Subcutaneous adipose tissue (tissue), 4 donors: ENCODE results near the gene ABR. TPM values are rescaled to one million over a fixed set of nuclear protein-coding genes. Genes with fewer than 3 reads are reported as not detected.

Source experiments
- total RNA-seq, 4 donors: library from RNA; depleted of rRNA; stranded (reverse); fragments of >200 nt; gene quantifications; one replicate each; pipeline ENCODE4 v1.1.0, GENCODE V29; 2016
- TF ChIP-seq, protein P1 (sequence below): fragments of 450-650 bp; IDR thresholded peaks from one replicate; pipeline ENCODE4 v1.5.1; 2016; ENCODE audit warnings: low read depth, mild to moderate bottlenecking, control low read depth, antibody characterized with exemption, moderate library complexity

The ABR gene
- total RNA-seq, 4 donors from 2014 or later: 53.8 to 82.8 (median 70.8) TPM

DNA sequence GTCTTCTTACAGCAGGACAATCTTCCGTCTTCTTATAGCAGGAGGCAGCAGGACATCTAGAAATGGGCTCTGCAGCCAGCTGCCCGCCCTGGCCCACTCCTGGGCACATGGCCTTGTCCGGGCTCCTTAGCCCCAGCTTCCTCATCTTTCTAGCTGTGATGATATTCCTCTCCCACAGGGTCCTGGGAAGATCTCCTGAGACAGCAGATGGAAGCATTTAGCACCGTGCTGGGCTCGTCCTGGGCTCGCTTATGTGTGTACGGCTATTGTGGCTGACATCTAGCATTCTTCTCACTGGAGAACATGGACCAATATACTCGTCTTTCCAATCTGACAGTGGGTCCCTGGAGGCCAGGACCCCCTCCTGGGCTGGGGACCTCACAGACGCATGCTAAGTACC, 134.3 kb downstream of the ABR start:
- TF ChIP-seq, protein P1, sequence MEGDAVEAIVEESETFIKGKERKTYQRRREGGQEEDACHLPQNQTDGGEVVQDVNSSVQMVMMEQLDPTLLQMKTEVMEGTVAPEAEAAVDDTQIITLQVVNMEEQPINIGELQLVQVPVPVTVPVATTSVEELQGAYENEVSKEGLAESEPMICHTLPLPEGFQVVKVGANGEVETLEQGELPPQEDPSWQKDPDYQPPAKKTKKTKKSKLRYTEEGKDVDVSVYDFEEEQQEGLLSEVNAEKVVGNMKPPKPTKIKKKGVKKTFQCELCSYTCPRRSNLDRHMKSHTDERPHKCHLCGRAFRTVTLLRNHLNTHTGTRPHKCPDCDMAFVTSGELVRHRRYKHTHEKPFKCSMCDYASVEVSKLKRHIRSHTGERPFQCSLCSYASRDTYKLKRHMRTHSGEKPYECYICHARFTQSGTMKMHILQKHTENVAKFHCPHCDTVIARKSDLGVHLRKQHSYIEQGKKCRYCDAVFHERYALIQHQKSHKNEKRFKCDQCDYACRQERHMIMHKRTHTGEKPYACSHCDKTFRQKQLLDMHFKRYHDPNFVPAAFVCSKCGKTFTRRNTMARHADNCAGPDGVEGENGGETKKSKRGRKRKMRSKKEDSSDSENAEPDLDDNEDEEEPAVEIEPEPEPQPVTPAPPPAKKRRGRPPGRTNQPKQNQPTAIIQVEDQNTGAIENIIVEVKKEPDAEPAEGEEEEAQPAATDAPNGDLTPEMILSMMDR: no peak

DNA sequence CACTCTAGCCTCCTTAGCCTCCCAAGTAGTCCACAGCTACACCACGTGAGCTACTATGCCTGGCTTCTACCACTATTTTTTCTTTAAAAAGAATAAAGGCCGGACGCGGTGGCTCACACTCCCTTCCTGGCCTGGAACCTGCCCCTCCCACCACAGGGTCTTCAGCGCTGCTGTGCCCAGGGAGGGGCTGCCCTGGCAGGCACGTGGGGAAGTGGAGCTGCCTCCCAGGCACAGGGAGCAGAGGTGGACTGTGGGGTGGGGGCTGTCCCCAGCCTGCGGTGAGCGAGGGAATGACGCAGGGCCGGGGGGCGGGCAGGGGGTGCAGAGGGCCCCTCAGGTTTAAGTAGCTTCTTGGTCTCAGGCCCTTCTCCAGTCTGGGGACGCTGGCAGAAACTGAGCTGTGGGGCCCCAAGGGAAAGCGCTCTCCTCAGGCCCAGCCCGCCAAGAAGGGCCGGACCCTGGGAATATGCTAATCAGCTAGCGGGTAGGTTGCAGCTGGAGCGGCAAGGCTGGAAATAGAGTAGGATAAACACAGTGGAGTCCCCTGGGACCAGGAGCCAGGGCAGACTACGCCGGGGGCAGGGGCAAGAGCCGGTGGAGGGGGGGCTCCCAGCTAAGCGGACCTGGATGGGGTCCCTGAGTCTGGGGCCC, 136.1 kb downstream of the ABR start:
- TF ChIP-seq, protein P1: no peak

DNA sequence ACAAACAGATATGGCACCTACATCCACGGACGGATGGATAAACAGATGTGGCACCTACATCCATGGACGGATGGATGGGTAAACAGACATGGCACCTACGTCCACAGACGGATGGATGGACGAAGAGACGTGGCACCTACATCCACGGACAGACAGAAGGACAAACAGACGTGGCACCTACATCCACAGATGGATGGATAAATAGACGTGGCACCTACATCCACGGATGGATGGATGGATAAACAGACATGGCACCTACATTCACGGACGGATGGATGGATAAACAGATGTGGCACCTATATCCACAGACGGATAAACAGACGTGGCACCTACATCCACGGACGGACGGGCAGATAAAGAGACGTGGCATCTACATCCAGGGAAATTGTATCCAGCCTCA, 137.3 kb downstream of the ABR start:
- TF ChIP-seq, protein P1: no peak

DNA sequence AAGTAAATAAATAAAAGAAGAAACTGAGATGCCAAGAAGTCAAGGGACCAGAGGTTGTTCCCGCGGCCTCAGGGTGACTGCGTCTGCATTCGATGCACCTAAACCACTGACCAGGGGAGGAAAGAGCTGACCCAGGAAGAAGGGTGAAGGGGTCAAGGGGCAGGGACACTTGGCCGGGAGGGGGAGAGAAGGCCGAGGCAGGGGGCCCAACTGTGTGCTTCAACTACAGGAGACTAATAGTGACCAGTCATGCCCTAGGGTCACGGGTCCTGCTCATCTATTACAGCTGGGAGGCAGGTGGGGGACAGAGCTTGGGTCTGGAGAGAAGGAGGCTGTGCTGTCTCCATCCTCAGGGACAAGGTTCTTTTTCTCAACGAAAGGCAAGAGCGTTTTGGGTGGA, 138.0 kb downstream of the ABR start:
- TF ChIP-seq, protein P1: no peak

DNA sequence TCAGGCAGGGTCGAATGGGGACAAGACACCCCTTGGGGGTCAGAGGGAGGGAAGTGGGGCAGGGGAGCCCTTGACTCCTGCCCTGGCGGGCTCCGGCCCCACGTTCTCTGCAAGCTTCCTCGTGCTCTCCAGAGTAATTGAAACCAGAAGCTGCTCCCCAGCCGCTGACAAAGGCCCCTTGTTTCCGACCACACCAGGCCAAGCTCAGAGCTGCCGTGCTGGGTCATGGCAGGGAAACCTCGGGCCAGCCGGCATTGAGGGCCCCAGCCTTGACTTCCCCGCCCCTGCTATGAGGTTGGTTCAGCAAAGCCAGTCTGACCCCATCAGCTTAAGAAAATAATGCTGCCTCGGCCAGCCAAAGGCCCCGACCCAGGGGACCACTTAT, 139.6 kb downstream of the ABR start:
- TF ChIP-seq, protein P1: no peak

DNA sequence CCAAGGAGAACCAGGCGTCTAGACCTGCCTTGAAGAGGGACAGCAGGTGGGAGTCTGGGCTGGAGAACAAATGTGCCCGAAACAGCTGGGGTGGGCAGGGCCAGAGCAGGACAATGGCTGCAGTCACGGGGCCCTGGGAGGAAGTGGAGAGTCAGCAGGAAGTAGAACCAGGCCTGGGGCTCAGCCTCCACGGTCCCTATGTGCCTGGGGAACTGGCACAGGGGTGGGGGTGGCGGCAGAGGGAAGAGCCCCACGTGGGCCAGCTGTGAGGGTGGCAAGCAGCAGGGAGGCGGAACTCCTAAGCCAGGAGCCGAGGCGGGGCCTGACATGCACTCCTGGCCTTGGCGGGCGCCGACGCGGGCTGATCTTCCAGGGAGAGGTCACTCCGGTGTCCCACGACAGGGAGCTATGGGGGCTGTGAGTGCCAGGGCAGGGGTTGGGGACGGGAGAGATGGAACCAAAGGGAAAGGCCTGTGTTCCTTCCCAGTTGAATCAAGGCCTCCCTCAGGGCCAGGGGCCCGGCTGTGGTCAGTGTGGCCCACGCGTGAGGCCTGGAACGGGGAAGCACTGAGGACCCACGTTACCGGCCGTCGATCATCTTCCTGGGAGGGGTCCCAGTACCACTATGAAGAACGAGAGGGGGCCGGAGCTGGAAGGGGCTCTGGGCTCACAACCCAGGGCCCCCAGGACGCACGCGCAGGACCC, 140.1 kb downstream of the ABR start:
- TF ChIP-seq, protein P1: no peak

DNA sequence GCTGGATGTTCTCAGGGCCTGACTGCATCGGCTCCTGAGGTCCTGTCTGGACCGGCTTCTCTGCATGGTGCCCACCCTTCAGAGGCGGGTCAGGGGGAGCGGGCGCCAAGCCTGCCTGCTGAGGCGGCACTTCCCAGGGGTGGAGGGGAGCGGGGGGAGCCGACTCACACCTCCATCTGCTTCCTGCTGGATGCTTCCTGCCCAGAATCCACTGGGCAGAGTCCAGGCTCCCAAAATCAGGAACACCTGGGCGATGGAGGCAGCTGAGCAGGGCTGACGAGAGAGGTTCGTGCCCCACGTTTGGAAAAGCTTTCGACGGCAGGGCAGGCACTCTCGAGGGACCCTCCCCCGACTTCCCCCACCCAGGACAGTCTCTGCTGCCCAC, 140.7 kb downstream of the ABR start:
- TF ChIP-seq, protein P1: no peak
